K562 (cell line): ENCODE measurements around the gene ESD. TPM values are rescaled to one million over a fixed set of nuclear protein-coding genes. Genes with fewer than 3 reads are reported as not detected.

Source experiments
- ATAC-seq: fragments of 200-7000 bp; cut with Tn5 transposase; 3 replicates; pipeline ENCODE4 v1.9.1; 2020; ENCODE audit warnings: moderate library complexity
- Bru-seq: library from RNA; stranded (reverse); fragments of 400-500 nt; gene quantifications from one replicate; lab custom pipeline; 2021; lab: Mats Ljungman, UMichigan
- BruChase-seq, 2 experiments: library from RNA; stranded (reverse); fragments of 400-500 nt; gene quantifications; one replicate each; lab custom pipeline; 2021; lab: Mats Ljungman, UMichigan
- BruUV-seq: library from RNA; stranded (reverse); fragments of 400-500 nt; replicated peaks from 2 replicates; lab custom pipeline; 2021; lab: Mats Ljungman, UMichigan
- CTCF ChIA-PET: fragments of 300-600 bp; formaldehyde crosslinking; extraction: SDS; loops from one replicate; lab custom pipeline; 2021; ENCODE audit warnings: low intra/inter-chr PET ratio; lab: Yijun Ruan, JAX
- POLR2A ChIA-PET: fragments of 300-600, 350-650 bp; sonication (Branson Sonifier 250); formaldehyde crosslinking; extraction: SDS; loops from one replicate; lab custom pipeline; 2021; ENCODE audit warnings: antibody characterized with exemption, inconsistent platforms; lab: Yijun Ruan, JAX
- DNase-seq, 4 experiments: peaks; one replicate each; pipeline versions ENCODE4 v3.0.0 to v3.0.0-alpha.2; 2011 to 2018; ENCODE audit warnings: low spot score in 3 of 4, mixed read lengths in 3 of 4; ENCODE audit errors: extremely low read depth in 1 of 4
- FAIRE-seq: peaks from 2 replicates; lab custom pipeline; 2011; peaks lifted over from hg19 to GRCh38; lab: Jason Lieb, UNC
- H2AFZ ChIP-seq: 2 replicates; pipeline ENCODE4 v1.6.0; 2011; ENCODE audit warnings: low read depth, low read length, control low read depth, inconsistent platforms
- H3K27ac ChIP-seq: fragments of 200-600 bp; 3 replicates; pipeline ENCODE4 v1.8.0; 2011; ENCODE audit warnings: low read depth, mild to moderate bottlenecking, control low read depth, inconsistent platforms, low read length, moderate library complexity, mixed read lengths; ENCODE audit errors: extremely low read depth
- H3K27me3 ChIP-seq, 2 experiments: fragments of 300-600 bp in 1 of 2; 2 replicates in 1 of 2; 3 replicates in 1 of 2; pipeline versions ENCODE4 v1.6.0 to v1.8.0; 2011; ENCODE audit warnings: inconsistent platforms in 2 of 2, low read length in 2 of 2, mild to moderate bottlenecking in 1 of 2, mixed read lengths in 1 of 2, moderate library complexity in 1 of 2; ENCODE audit not compliant: control insufficient read depth in 2 of 2, insufficient read depth in 2 of 2
- H3K36me3 ChIP-seq: fragments of 300-600 bp; 3 replicates; pipeline ENCODE4 v1.8.0; 2011; ENCODE audit warnings: mild to moderate bottlenecking, low read length, inconsistent platforms; ENCODE audit not compliant: control insufficient read depth, insufficient read depth
- H3K4me1 ChIP-seq, 2 experiments: fragments of 200-600 bp in 1 of 2; replicated peaks in 1 of 2; 2 replicates in 1 of 2; 3 replicates in 1 of 2; pipeline versions ENCODE4 v1.5.1 to v1.8.0; 2011; ENCODE audit warnings: inconsistent platforms in 2 of 2, low read length in 2 of 2, mild to moderate bottlenecking in 1 of 2, mixed read lengths in 1 of 2, moderate library complexity in 1 of 2; ENCODE audit not compliant: control insufficient read depth in 2 of 2, insufficient read depth in 2 of 2
- H3K4me2 ChIP-seq: 2 replicates; pipeline ENCODE4 v1.6.1; 2011; ENCODE audit warnings: low read length, control low read depth, inconsistent platforms, mixed read lengths; ENCODE audit not compliant: insufficient read depth
- H3K4me3 ChIP-seq: fragments of 200-600 bp; sonication (generic), shearing (Covaris generic); 2 replicates; pipeline ENCODE4 v1.5.1; 2016; ENCODE audit warnings: control low read depth, inconsistent platforms
- H3K79me2 ChIP-seq: fragments of 200-600 bp; 3 replicates; pipeline ENCODE4 v1.8.0; 2011; ENCODE audit warnings: low read length, inconsistent platforms; ENCODE audit not compliant: control insufficient read depth, insufficient read depth
- H3K9ac ChIP-seq, 2 experiments: 2 replicates each; pipeline versions ENCODE4 v1.6.0 to v1.6.1; 2011; ENCODE audit warnings: low read depth in 2 of 2, low read length in 2 of 2, control low read depth in 1 of 2, inconsistent platforms in 1 of 2, mild to moderate bottlenecking in 1 of 2, mixed read lengths in 1 of 2; ENCODE audit not compliant: insufficient read depth in 1 of 2
- H3K9me1 ChIP-seq: one replicate; pipeline ENCODE4 v1.6.0; 2011; ENCODE audit warnings: inconsistent platforms, mild to moderate bottlenecking, low read length, moderate library complexity; ENCODE audit not compliant: control insufficient read depth, insufficient read depth
- H3K9me3 ChIP-seq: replicated peaks from 2 replicates; pipeline ENCODE4 v1.5.1; 2011; ENCODE audit warnings: low read depth, low read length, inconsistent platforms; ENCODE audit not compliant: control insufficient read depth, insufficient read depth
- H4K20me1 ChIP-seq: replicated peaks from 2 replicates; pipeline ENCODE4 v1.6.1; 2011; ENCODE audit warnings: low read length, inconsistent platforms, mixed read lengths; ENCODE audit not compliant: control insufficient read depth, insufficient read depth
- WGBS: fragments of 100-300 bp; shearing (Covaris generic); methylation state at CpG from one replicate; pipeline ENCODE4 v1.1.6; 2016; ENCODE audit warnings: low coverage, mixed read lengths; ENCODE audit not compliant: insufficient coverage; ENCODE audit errors: missing lambda C conversion rate; 5-methylcytosine and 5-hydroxymethylcytosine counted together
- in situ Hi-C: fragments of 300-500 bp; cut with MboI; formaldehyde crosslinking; loops from 4 replicates; pipeline ENCODE4 v1.15.0; 2018; ENCODE audit warnings: inconsistent platforms, mixed read lengths
- intact Hi-C: fragments of 100-400 bp; cut with micrococcal nuclease; formaldehyde crosslinking; loops from 2 replicates; pipeline ENCODE4 v1.14.2; 2022
- long read RNA-seq, 3 experiments: library from polyadenylated mRNA in 2 of 3; library from RNA in 1 of 3; unstranded in 2 of 3; stranded (forward) in 1 of 3; transcript quantifications; one replicate each; pipeline ENCODE4 v2.0.0, GENCODE V29; 2019 to 2022
- polyA minus RNA-seq, 3 experiments: library from RNA; depleted of rRNA, polyadenylated mRNA; stranded (reverse); fragments of >200 nt; gene quantifications; 2 replicates each; pipeline ENCODE4 v1.2.3, GENCODE V29; 2011
- polyA plus RNA-seq, 8 experiments: library from polyadenylated mRNA; depleted of rRNA in 4 of 8; stranded (reverse) in 5 of 8; unstranded in 3 of 8; fragments of >200 nt; fragmentation: Nextera tagmentation in 2 of 8; fragmentation: Illumina TruSeq in 1 of 8; extraction: Ambion mirVana in 2 of 8; extraction: Trizol in 1 of 8; gene quantifications; 2 replicates each; pipeline versions ENCODE4 v1.2.1 to v1.2.3, GENCODE V29; 2011 to 2014; ENCODE audit warnings: inconsistent platforms in 1 of 8, missing spikeins in 1 of 8
- total RNA-seq, 7 experiments: library from RNA; depleted of rRNA in 6 of 7; stranded (reverse); fragments of >200 nt in 6 of 7; fragmentation: Illumina TruSeq in 2 of 7; extraction: Trizol in 2 of 7; gene quantifications; 2 replicates each; pipeline versions ENCODE4 v1.2.1 to v1.2.3, GENCODE V29; 2011 to 2021; ENCODE audit warnings: low replicate concordance in 1 of 7
- TF ChIP-seq, protein P1 (sequence below): fragments of 450-650 bp; IDR thresholded peaks from 2 replicates; pipeline ENCODE4 v1.6.1; 2016; ENCODE audit warnings: low read depth
- TF ChIP-seq, protein P2 (sequence below): IDR thresholded peaks from 2 replicates; pipeline ENCODE4 v1.6.1; 2014; ENCODE audit warnings: antibody characterized with exemption

The ESD gene, protein sequence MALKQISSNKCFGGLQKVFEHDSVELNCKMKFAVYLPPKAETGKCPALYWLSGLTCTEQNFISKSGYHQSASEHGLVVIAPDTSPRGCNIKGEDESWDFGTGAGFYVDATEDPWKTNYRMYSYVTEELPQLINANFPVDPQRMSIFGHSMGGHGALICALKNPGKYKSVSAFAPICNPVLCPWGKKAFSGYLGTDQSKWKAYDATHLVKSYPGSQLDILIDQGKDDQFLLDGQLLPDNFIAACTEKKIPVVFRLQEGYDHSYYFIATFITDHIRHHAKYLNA
- 14.0 and 24.7 TPM in 2 replicates for total RNA-seq (2011; cell fraction: chromatin; rRNA removed; ENCODE audit: low replicate concordance)
- total RNA-seq (2011; cell fraction: nucleolus; rRNA removed) = 14.2 and 15.5 TPM in 2 replicates
- 22.0 and 37.6 TPM in 2 replicates for total RNA-seq (2011; cell fraction: nucleoplasm; rRNA removed)
- 88.9 and 113 TPM in 2 replicates for total RNA-seq (2014; rRNA removed)
- total RNA-seq (2014; rRNA removed; fragmentation: Illumina TruSeq; extraction: Trizol) = 232 and 264 TPM in 2 replicates
- total RNA-seq (2015; rRNA removed; fragmentation: Illumina TruSeq; extraction: Trizol) = 195 and 205 TPM in 2 replicates
- 129 and 142 TPM in 2 replicates for total RNA-seq (2021)
- polyA plus RNA-seq (2011; rRNA removed) = 201 and 285 TPM in 2 replicates
- polyA plus RNA-seq (2011; cell fraction: cytosol; rRNA removed) = 65.6 and 92.6 TPM in 2 replicates
- 43.6 and 63.4 TPM in 2 replicates for polyA plus RNA-seq (2011; cell fraction: nucleus; rRNA removed)
- 170 and 180 TPM in 2 replicates for polyA plus RNA-seq (2012)
- polyA plus RNA-seq (2014; fragmentation: Illumina TruSeq; extraction: Trizol) = 204 and 276 TPM in 2 replicates
- 100 to 1,000 TPM; 388 to 402 TPM for polyA plus RNA-seq (2014; fragmentation: Nextera tagmentation; extraction: Ambion mirVana)
- 141 and 160 TPM in 2 replicates for polyA plus RNA-seq (2014; rRNA removed)
- 145 and 161 TPM in 2 replicates for polyA minus RNA-seq (2011; rRNA and poly(A)+ RNA removed)
- polyA minus RNA-seq (2011; cell fraction: cytosol; rRNA and poly(A)+ RNA removed) = 70.2 and 84.9 TPM in 2 replicates
- polyA minus RNA-seq (2011; cell fraction: nucleus; rRNA and poly(A)+ RNA removed) = 19.4 and 41.8 TPM in 2 replicates
- percentile 88 among the genes with signal in this experiment for Bru-seq, nascent RNA
- percentile 82 among the genes with signal in this experiment for BruChase-seq, experiment 1, labeled RNA remaining after a 2-hour chase
- BruChase-seq, experiment 2, labeled RNA remaining after a 6-hour chase = percentile 80 among the genes with signal in this experiment
- long read RNA-seq, experiment 1, transcript ESD-202 (10 exons, 1,192 nt) = major isoform, 113 of 152 reads
- long read RNA-seq, experiment 1, partial matches to known transcripts = 25 of 152 reads
- long read RNA-seq, experiment 1, other reads (novel, unspliced or antisense) = 12 of 152 reads
- long read RNA-seq, experiment 2, partial matches to known transcripts = 73 of 147 reads
- long read RNA-seq, experiment 2, other reads (novel, unspliced or antisense) = 74 of 147 reads
- long read RNA-seq, experiment 3, transcript ESD-202 (10 exons, 1,192 nt) = major isoform, 118 of 147 reads
- long read RNA-seq, experiment 3, partial matches to known transcripts = 15 of 147 reads
- long read RNA-seq, experiment 3, other reads (novel, unspliced or antisense) = 14 of 147 reads

DNA sequence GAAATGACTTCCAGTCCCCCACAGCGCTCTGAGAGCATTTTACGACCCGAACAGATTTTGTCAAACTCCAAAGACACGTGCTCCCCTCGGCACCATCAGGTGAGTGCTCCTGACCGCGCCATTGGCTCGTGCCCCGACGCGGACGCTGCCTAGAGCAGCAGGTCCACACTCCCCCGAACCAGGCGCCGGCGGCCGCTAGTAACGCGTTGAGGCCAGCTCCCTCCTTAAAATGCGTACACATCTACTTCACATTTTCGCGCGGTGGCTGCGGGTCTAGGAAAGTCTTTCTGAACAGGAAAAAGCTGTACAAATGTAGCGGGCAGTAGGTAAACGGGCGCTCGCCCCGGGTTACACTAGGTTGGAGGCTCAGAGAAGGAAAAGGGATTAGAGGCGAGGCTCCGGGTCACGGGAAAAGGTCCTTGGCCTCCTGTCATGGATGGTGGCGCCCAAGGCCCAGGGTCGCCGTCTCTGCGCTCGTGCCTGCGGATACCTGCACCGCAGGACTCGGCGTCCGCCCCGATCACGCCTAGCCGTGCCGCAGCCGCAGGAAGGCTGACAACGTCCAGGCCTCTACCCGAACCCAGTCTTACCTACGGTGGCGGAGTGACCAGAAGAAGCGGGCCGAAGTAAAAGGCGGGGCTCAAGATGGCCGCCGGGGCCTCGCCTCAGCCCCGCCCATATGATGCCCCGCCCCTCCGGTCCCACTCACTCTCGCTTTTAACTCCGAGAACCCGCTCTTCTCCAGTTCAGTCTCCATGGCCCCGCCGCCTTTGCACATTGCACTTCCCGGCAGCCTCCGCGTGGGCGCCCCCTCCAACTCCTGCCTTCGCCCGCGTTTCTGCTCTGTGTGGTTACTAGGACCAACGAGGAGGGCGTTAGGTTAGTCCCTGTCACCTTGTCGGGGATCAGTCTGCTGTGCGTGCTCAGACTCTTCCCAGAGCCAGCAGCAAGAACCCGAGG lies at the start of gene ESD:
TSS of gene ESD (minus strand) at position 647 of the 960 bp plus-strand sequence. CDS start 5,748 bp downstream, outside the sequence.
- H3K4me3 ChIP-seq = peak within 1 kb of the TSS; percentile 71
- H4K20me1 ChIP-seq = no peaks in the 10 kb centered on the region
- WGBS = 2% methylated on average over 41 of the region's 77 CpGs
- BruUV-seq = TSS peak; percentile 67
- ChIA-PET CTCF (interaction anchor here (0.6 kb wide), 1 partner anchor 690 kb away, joined by 3 read pairs; no protein-coding TSS in a partner anchor), POLR2A (interaction anchor here (0.9 kb wide), 2 partner anchors 14 to 22 kb away, joined by 3 read pairs; no protein-coding TSS in a partner anchor)
- ATAC-seq (peak; percentile 96), FAIRE-seq (peak; percentile 71), DNase-seq (peak; percentile 89 to 93 (median 90))
- H3K36me3 ChIP-seq = peaks cover 17% of the 10 kb centered on the region; the same call in 2 of the 3 replicates
- H3K9me3 ChIP-seq = no peaks in the 10 kb centered on the region
- peak within 1 kb of the TSS; percentile 85 for H3K4me2 ChIP-seq
- H3K4me1 ChIP-seq = peaks cover 13 to 20% of the 10 kb centered on the region in 2 experiments; a peak in 4 of 5 replicates
- peak within 1 kb of the TSS; percentile 93 for H3K27ac ChIP-seq
- peak within 1 kb of the TSS; percentile 91 to 99 for H3K9ac ChIP-seq
- peaks cover 44% of the 10 kb centered on the region for H3K79me2 ChIP-seq
- no peaks in the 10 kb centered on the region for H3K9me1 ChIP-seq
- in situ Hi-C loops = no loop called here
- H2AFZ ChIP-seq = peak within 1 kb of the TSS; percentile 99
- H3K27me3 ChIP-seq = no peaks in the 10 kb centered on the region
- intact Hi-C loops = no loop called here
- TF ChIP-seq, protein P1, sequence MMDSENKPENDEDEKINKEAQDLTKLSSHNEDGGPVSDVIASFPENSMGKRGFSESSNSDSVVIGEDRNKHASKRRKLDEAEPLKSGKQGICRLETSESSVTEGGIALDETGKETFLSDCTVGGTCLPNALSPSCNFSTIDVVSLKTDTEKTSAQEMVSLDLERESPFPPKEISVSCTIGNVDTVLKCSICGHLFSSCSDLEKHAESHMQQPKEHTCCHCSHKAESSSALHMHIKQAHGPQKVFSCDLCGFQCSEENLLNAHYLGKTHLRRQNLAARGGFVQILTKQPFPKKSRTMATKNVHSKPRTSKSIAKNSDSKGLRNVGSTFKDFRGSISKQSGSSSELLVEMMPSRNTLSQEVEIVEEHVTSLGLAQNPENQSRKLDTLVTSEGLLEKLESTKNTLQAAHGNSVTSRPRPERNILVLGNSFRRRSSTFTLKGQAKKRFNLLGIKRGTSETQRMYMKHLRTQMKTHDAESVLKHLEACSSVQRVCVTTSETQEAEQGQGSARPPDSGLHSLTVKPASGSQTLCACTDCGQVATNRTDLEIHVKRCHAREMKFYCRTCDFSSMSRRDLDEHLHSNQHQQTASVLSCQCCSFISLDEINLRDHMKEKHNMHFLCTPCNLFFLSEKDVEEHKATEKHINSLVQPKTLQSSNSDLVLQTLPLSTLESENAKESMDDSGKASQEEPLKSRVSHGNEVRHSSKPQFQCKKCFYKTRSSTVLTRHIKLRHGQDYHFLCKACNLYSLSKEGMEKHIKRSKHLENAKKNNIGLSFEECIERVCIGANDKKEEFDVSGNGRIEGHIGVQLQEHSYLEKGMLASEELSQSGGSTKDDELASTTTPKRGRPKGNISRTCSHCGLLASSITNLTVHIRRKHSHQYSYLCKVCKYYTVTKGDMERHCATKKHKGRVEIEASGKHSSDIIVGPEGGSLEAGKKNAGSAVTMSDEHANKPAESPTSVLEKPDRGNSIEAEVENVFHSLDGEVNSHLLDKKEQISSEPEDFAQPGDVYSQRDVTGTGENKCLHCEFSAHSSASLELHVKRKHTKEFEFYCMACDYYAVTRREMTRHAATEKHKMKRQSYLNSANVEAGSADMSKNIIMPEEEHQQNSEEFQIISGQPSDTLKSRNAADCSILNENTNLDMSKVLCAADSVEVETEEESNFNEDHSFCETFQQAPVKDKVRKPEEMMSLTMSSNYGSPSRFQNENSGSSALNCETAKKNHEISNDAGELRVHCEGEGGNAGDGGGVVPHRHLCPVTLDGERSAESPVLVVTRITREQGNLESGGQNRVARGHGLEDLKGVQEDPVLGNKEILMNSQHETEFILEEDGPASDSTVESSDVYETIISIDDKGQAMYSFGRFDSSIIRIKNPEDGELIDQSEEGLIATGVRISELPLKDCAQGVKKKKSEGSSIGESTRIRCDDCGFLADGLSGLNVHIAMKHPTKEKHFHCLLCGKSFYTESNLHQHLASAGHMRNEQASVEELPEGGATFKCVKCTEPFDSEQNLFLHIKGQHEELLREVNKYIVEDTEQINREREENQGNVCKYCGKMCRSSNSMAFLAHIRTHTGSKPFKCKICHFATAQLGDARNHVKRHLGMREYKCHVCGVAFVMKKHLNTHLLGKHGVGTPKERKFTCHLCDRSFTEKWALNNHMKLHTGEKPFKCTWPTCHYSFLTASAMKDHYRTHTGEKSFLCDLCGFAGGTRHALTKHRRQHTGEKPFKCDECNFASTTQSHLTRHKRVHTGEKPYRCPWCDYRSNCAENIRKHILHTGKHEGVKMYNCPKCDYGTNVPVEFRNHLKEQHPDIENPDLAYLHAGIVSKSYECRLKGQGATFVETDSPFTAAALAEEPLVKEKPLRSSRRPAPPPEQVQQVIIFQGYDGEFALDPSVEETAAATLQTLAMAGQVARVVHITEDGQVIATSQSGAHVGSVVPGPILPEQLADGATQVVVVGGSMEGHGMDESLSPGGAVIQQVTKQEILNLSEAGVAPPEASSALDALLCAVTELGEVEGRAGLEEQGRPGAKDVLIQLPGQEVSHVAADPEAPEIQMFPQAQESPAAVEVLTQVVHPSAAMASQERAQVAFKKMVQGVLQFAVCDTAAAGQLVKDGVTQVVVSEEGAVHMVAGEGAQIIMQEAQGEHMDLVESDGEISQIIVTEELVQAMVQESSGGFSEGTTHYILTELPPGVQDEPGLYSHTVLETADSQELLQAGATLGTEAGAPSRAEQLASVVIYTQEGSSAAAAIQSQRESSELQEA = peak; percentile 53; the same call in 1 of the 2 replicates
- TF ChIP-seq, protein P2, sequence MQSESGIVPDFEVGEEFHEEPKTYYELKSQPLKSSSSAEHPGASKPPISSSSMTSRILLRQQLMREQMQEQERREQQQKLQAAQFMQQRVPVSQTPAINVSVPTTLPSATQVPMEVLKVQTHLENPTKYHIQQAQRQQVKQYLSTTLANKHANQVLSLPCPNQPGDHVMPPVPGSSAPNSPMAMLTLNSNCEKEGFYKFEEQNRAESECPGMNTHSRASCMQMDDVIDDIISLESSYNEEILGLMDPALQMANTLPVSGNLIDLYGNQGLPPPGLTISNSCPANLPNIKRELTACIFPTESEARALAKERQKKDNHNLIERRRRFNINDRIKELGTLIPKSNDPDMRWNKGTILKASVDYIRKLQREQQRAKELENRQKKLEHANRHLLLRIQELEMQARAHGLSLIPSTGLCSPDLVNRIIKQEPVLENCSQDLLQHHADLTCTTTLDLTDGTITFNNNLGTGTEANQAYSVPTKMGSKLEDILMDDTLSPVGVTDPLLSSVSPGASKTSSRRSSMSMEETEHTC = no peak
